ENCODE results near the gene MRPS27.

Gene MRPS27

DNA sequence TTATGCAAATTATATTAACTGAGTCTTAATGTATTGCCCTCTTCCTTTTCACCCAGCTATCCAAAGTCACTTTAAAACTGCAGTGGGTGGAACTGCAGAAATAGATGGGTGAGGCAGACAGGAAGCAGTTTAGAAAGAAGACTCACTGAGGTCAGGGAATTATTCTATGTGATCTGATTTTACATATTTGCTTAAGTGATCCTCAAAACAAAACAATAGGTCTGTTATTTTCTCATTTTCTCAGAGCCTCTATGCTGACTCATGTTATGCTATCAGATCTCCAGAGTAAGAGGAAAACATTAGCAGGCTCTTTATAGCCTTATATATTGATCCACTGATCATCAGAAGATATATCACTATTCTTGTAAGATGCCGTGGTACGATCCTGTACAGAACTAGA lies 63.5 kb downstream of the MRPS27 start:
- no peak for DNase-seq (ENCODE audit: low read depth)

DNA sequence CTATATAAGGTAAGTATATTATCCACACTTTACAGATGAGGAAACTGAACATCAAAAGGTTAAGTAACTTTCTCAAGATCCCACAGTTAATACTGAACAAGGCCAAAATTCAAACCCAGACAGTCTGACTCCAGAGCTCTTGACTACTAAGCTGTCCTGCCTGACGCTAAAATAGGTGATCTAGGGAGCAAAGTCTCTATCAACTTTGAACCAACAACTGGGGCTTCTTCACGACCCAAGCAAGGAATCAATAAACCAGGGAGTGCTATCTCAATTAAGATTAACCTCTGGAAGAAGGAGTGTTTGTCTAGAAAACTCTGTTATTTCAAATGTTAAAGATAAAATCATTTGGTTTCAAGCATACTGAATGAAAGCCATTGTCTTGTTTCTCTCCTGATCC lies 64.4 kb downstream of the MRPS27 start:
- DNase-seq (ENCODE audit: low read depth), result no peak

DNA sequence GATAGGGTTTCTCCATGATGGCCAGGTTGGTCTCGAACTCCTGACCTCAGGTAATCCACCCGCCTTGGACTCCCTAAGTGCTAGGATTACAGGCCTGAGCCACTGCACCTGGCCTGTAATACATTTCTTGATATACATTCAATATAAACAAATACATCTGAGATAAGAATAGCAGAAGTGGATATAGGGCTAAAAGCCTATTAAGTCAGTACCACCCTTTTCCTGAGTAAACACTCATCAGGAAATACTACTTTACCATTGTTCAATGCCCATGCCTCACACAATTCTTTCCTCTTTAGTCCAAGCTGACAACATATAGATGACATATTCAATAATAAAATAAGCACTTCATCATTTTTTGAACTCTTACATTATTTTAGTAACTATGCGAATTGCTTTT lies 64.8 kb downstream of the MRPS27 start:
- no peak for DNase-seq (ENCODE audit: low read depth)

DNA sequence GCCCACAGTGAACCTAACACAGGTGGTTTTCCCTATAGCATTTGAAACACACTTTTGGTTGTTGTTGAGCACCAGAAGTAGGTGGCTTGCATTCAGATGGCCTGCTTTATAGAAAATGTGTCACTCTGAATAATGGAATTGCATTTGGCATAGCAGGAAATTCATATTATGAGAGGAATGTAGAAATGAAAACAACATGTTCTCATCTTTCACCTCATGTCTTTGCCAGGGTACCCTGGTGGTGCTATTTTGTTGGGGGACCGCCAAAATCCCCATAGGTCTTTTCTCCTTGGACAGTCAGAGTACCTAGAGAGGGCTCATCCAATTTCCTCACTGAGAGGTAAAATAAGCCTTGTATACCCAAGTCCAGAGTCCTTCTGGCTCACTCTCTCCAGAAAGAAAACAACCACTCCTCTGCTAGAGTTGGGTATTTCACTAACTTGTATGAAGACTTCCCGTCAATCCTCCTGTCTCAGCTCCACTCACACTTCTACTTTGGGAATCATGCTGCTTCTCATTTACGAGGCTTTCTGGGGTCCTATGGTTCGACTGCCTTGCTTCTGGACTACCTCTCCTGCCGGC lies 67.4 kb downstream of the MRPS27 start:
- no peak for DNase-seq (ENCODE audit: low read depth)

DNA sequence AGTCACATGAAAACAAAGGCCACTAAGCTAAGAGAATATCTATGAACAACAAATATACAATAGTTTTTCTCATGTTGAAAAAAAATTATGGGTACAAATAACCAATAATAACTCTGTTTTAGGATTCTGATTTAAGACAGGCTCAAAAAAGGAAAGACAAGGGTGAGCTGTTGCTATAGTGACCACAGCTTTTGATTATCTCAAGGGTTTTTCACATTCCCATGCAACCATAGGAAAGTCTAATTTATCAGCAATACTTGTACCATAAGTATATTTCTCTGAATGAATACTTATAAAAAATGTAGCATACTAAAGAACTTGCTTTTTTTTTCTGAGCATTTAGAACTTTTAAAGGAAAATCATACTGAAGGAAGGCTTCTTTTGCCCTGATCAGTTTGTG lies 68.0 kb downstream of the MRPS27 start:
- no peak for DNase-seq (ENCODE audit: low read depth)

DNA sequence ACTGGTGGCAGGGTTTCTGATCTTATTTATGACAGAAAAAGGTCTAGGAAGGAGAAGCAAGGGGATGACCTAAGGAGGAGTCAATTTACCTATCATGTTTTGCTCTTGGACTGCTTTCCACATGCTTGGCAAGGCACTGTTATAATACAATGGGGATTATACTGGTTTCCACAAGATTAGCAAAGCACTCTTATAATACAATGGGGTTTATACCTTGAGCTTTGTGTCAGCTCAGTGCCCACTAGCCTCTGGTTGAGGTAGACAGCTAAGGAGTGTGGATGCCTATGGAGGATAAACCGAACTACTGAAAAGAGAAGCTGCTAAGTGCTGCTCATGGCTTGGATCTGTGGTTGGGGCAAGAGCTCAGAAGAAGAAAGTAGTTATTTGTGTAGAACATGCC lies 68.7 kb downstream of the MRPS27 start:
- DNase-seq (ENCODE audit: low read depth), result no peak

DNA sequence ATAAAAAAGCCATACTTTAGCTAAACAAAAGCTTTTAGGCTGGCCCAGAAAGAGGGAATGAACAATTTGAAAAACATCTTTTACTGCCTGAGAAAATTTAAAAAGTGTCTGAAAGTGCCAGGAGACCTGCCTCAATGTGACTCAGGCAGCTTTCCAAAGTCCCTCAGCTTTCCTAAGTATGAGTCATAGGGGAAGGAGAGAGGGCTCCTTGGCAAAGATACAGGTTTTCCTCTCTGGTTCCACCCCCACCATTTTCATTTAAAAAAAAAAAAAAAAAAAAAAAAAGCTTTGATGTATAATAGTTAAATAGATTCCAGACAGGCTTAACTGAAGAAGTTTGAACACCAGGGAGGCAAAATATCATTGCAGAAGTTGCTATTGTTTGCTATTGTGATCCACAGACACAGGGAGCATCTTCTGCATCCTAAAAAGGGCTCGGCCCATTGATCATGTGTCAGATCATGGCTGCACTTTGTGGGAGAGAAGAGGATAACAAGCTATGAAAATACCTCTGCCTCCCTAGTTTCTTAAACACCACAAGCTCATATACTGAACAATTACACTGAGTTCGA lies 71.5 kb downstream of the MRPS27 start:
- DNase-seq (ENCODE audit: low read depth), result no peak

DNA sequence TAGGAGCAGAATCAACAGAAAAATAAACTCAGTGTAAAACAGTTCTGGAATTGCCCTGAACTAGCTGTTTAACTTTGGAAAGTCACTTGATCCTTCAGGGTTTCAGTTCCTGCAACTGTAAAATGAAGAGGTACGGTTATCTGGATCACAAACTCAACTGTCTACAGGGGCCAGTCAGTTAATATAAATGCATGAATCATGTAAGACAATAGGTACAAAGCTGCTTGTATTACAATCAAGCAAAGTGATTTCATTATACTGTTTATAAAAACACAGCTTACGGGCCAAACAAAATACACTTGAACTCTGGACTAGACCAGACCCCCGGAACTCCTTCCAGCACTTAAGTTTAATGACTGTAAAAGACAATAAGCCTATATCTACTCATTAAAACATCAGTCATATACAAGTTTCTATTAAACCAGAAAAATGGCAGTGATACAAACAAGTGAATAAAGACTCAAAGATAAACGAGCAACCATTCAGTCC lies 73.0 kb downstream of the MRPS27 start:
- DNase-seq (ENCODE audit: low read depth), result no peak

DNA sequence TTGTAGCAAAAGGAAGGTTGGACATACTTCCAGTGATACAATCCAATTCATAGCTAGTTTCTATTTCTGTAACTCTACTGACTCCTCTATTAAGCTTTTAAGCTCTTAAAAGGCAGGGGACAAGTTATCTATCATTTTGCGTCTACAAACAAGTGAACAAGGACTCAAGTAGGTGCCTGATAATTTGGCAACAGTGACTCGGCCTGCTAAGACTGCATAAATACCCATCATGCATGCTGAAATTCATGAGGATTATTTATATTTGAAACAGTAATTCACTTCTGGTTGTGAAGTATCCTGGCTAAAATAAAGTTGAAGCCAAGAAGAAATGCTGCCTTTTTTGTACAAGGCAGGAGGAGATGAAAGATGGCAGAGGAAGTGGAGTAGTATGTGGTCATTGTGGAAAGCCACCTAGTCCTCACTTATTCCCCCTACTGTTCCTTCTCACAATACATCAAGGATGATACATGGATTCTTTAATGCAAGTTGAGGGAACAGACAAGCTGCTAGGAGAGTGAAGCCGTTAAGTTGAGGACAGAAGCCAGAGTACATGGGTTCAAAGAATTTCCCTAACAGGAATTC lies 74.0 kb downstream of the MRPS27 start:
- no peak for DNase-seq (ENCODE audit: low read depth)

DNA sequence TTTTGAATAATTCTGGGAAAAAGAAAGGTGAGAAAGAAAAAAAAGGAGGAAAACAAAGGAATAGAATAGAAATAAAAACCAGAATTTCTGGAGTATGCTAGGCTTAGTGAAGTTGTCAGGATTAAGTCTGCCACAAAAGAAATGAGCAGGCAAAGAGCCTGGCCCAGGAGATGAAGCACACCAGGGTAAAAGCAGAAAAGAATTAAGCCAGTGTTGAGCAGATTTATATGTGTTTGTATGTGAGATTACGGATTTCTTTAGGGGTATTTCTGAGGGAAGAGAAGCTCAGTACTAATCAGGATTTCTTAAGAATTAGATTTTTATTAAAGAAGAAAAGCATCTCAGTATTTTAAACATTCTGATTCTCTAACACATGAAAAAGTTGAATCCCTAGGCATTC lies 74.5 kb downstream of the MRPS27 start:
- DNase-seq (ENCODE audit: low read depth), result no peak

DNA sequence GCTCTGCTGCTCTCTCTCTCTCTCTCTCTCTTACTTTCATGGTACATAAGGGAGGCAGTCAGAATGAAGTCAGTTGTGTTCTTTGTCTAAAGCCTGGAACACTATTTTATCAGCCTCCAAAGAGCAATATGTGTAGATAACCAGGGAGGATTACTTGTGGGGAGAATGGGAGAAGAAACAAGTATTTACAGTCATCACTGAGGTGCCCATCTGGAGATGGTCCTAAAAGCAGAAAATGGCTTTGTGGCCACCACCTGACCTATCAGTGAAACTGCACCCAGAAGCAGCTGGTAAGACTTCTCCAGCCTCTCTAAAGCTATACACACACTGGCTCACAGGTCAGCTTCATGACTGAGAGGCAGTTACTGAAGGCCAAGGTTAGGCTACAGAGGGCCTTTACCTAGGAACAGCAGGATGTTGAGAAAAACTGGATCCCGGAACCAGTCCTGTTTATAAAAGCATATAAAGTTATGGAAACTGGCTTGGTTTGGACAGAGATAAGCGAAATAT lies 75.1 kb downstream of the MRPS27 start:
- no peak for DNase-seq (ENCODE audit: low read depth)

DNA sequence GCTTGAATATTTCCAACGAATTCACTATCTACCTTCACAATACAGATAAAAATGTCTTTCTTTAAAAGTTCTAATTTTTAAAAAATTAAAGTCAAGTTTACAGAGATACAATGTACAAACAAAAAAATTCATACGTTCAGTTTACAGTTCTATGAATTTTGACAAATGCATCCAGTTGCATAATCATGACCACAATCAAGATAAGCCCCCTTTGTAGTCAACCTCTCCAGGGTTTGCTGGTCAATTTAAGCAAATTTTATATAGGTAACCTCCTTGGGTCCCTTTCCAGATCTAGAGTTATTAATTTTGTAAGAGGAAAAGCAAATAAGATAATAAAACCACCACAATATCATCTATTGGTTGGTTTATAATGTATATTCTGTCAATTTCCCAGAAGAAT lies 76.3 kb downstream of the MRPS27 start:
- no peak for DNase-seq (ENCODE audit: low read depth)

DNA sequence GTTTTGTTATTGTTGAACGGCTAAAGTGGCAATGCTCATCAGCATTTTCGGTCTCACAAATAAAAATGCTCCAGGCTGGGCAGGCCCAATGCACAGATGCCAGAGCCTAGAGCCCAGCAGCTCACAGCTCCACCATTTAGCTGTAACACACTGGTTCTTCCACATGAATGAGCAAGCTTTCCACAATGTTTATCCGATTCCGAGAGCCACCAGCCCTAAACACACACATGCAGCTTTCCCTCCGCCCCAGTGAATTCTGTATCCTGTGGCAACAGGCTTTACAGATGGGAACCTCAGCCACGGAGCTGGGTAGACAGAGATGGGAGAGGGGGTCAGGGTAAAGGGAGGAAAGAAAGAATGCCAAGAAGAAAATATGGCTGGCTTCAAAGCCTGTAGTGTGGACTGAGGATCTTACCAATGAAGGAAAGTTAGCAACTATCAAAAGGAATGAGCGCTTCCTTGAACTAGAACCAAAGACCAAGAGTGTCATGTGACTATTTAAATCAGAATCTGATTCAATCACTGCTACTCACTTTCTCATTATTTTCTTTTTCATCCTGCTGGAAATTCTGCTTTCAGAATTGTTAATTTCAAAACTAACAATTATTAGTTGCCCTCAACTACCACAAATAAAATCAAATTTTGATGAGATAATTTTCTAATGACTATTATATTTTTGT lies 77.1 kb downstream of the MRPS27 start:
- no peak for DNase-seq (ENCODE audit: low read depth)

DNA sequence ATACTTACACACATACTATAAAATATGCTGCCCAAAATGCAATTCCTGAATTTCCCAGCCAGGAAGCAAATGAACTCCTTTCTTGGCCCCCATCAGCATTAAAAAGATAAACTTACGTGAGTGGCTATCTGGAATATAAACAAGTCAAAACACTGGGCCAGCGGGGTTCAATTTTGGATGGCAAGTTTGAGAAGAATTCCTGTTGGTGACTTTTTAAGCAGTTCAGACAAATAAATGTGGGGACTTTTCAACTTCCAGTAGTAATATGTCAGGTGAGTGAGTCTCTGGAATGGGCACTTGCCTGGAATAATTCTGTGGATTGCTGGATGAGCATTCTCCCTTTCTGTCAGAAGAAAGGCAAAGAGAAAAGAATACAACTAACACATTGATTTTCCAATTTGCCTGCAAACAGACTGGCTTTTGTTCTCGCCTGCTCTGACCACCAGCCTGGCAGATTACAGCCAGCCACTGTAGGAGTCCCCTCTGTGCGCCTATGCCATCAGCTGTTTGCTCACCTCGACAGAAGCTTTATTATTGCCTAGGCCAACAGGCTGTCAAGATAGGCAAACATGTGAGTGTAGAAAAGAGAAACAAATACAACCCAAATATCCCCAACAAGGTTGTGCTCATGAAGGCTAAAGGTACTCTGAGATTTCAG lies 78.6 kb downstream of the MRPS27 start:
- no peak for DNase-seq (ENCODE audit: low read depth)

DNA sequence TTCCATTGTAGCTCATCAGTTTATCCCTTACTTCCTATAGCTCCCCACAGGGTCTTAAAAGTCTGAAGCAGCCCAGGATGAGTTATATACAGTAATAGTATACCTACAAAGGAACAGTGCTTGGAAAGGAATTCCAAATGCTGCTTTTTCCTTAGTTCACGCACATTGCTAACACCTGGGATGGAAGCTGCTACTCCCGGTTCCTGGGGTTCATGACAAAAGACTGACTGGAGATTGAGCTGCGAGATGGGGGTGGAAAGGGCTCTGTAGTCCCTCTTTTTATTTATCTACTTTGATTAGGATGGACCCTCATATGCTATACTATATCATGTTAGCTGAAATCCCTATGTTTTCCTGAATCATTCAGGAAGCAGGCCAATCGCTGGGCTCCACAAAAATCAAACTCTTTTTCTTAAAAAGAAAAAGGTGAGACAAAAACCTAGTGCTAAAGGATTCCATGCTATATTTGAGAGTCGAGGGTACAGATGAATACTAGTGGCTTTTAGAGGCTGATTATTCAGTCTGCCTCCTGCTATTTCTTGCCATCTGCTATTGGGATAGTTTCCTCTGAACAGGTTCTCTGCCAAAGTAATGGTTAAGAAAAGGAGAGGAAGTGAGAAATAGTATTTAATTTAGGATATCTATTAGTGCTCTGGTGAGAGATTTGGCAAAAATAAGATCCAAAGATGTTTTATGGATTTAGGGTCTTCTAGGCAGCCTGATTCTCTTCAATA lies 81.2 kb downstream of the MRPS27 start:
- no peak for DNase-seq (ENCODE audit: low read depth)

DNA sequence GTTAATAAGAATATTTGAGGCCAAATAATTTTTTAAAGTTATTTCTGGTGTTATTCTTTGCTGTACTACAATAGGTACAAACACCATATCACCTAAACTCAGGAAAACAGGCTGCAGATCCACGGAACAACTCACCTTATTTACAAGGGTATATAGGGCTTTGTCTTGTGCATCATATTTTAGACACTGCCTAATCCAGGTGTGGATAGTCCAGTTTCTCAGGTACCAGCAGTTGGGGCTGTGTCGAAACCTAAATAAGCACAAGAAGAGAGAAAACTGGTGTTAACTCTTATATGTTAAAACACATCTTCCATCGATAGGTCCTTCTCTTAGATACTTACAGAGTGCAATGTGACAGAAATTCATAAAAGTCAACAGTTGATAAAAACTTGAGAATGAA lies 82.2 kb downstream of the MRPS27 start:
- no peak for DNase-seq (ENCODE audit: low read depth)

DNA sequence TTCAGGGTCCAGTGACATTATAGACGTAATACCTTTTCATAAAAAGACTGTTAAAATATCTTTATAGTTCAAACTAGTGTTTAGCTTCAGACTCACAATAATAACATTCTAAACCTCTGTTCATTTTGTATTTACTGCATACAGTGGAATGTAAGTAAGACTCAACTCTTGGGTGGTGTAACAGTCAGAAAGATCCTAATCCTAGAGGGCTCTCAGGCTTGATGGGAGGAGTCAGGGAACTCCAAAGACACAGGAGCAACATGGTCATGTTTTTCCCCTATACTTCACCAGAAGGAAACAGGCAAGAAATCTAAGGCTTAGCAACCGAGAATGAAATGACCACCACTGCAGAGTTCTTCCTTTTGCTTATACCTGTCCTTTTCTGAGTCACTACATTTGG lies 82.6 kb downstream of the MRPS27 start:
- no peak for DNase-seq (ENCODE audit: low read depth)

DNA sequence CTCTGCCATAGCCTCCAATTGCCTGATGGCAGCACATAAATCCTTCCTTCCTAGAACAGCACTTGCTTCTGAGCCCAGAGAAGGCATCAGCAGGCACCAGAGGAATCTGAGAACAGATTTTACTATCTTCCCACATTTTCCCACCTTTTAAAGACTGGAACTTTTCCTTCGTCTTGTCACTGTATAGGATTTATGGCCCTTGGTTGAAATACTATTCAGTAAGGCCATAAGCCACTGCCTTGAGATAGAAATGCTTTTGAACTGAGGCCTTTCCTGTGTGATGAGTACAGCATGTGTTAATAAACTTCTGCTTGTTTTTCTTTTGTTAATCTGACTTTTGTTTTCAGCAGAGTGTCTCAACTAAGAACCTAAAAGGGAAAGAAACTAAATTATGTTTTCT lies 84.3 kb downstream of the MRPS27 start:
- DNase-seq (ENCODE audit: low read depth), result no peak

DNA sequence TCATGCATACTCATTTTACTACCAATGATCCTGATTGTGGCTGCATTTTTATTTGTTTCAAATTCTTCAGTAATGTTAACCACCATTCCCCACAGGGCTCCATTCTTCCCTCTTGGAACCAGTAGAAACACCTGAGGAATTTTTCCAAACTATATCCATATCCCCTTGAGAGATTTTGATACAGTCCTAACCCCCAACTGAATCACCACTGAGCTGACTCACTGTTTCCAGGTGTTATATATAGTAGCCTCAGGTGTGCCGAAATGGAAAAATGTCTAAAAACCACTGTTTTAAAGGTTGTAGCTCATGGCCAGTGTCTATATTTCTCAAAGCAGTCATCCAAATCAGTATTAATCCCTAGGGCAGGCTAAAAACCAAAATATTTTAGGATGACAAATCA lies 85.2 kb downstream of the MRPS27 start:
- DNase-seq (ENCODE audit: low read depth), result no peak

DNA sequence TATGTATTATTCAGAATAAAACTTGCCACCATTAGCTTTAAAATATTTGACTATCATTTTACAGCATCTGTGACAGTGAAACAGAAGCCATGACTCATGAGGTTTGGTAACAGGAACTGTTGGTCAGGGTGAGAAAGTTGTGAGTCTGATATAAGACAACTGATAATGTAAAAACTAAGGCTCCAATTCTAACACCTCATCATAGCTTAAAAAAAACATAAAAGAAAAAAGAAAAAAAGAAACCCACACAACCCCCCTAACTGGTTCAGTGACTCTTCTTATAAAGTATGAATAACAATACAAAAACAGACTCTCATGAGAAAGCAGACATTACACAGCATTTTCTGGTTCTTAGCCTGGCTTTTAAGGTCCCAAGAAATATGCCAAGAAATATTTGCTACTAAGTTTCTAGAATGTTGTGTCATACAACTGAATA lies 85.8 kb downstream of the MRPS27 start:
- no peak for DNase-seq (ENCODE audit: low read depth)

DNA sequence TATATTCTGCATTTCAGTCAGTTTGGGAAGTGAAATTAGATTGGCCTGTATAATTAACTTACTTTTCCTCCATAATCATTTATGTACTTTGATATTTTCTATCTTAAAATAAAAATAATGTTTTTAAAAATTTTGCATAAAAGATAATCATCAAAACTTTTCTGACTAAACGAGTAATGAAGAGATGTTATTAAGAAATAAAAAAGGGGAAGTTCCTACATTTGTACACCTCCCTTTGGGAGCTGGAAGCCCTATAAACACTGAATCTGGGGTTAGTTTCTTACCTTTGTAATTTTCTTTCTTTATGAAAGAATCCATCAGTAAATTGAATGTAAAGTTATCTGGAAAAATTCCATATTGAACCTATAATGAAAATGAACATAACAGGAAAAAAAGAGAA lies 86.2 kb downstream of the MRPS27 start:
- DNase-seq (ENCODE audit: low read depth), result no peak

DNA sequence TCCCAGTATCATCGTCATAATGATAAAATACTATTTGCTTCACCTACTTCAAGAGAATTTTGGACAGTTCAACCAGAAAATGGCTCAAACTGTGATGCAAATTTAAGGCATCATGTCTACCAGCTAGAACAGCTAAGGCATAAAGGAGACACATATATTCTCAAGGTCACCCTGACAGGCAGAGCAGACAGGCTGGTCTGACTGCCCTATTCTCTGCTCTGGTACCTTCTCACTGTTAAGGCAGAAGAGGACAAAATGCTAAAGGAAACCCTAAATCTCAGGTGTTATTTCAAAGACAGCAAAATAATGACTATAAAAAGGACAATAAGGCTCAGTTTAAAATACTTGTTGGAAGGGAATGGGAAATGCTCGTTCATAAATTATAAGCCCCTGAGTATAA lies 87.2 kb downstream of the MRPS27 start:
- DNase-seq (ENCODE audit: low read depth), result no peak
